ENCODE measurements around the gene GNAI1.

The GNAI1 gene

GRCh38 chr7:80093349-80093748 is 41.3 kb upstream of the GNAI1 start:
- Histone ChIP-seq H3K9me3 (ENCODE audit: severe bottlenecking) (no peaks in the 10 kb centered on the region), H3K36me3 (no peaks in the 10 kb centered on the region), H3K27ac (no peak overlapping the region), H3K27me3 (ENCODE audit: insufficient read depth, low read depth, severe bottlenecking) (no peaks in the 10 kb centered on the region), H3K4me3 (ENCODE audit: low read depth, low read length) (no peak overlapping the region)
- TF ChIP-seq CTCF (IDR thresholded peaks at IDR 0.05; ENCODE audit: low read depth, low read length): no peak
- DNase-seq: no peak

- no peak overlapping the region for H3K4me3 ChIP-seq (ENCODE audit: low read depth, low read length)
- no peaks in the 10 kb centered on the region for H3K27me3 ChIP-seq (ENCODE audit: insufficient read depth, low read depth, severe bottlenecking)
- H3K27ac ChIP-seq: no peak overlapping the region
- H3K36me3 ChIP-seq: no peaks in the 10 kb centered on the region
- H3K9me3 ChIP-seq (ENCODE audit: severe bottlenecking): no peaks in the 10 kb centered on the region
- no peak for DNase-seq
- no peak for TF ChIP-seq CTCF (IDR thresholded peaks at IDR 0.05; ENCODE audit: low read depth, low read length)
These were observed 39.1 kb upstream of the GNAI1 start for GRCh38 chr7:80095545-80095944.

- no peaks in the 10 kb centered on the region for H3K36me3 ChIP-seq
- DNase-seq: no peak
- no peak overlapping the region for H3K4me3 ChIP-seq (ENCODE audit: low read depth, low read length)
- no peak overlapping the region for H3K27ac ChIP-seq
- no peaks in the 10 kb centered on the region for H3K9me3 ChIP-seq (ENCODE audit: severe bottlenecking)
- no peaks in the 10 kb centered on the region for H3K27me3 ChIP-seq (ENCODE audit: insufficient read depth, low read depth, severe bottlenecking)
- TF ChIP-seq CTCF (IDR thresholded peaks at IDR 0.05; ENCODE audit: low read depth, low read length): no peak
These were observed 36.9 kb upstream of the GNAI1 start for GRCh38 chr7:80097756-80098155.

- H3K4me3 ChIP-seq (ENCODE audit: low read depth, low read length): no peak overlapping the region
- H3K27ac ChIP-seq: no peak overlapping the region
- H3K9me3 ChIP-seq (ENCODE audit: severe bottlenecking): no peaks in the 10 kb centered on the region
- no peaks in the 10 kb centered on the region for H3K36me3 ChIP-seq
- TF ChIP-seq CTCF (IDR thresholded peaks at IDR 0.05; ENCODE audit: low read depth, low read length): no peak
- DNase-seq: no peak
- H3K27me3 ChIP-seq (ENCODE audit: insufficient read depth, low read depth, severe bottlenecking): no peaks in the 10 kb centered on the region
These were observed 35.8 kb upstream of the GNAI1 start for GRCh38 chr7:80098795-80099194.

- Histone ChIP-seq H3K36me3 (no peaks in the 10 kb centered on the region), H3K27ac (no peak overlapping the region), H3K9me3 (ENCODE audit: severe bottlenecking) (no peaks in the 10 kb centered on the region), H3K27me3 (ENCODE audit: insufficient read depth, low read depth, severe bottlenecking) (no peaks in the 10 kb centered on the region), H3K4me3 (ENCODE audit: low read depth, low read length) (no peak overlapping the region)
- DNase-seq: no peak
- TF ChIP-seq CTCF (IDR thresholded peaks at IDR 0.05; ENCODE audit: low read depth, low read length): no peak
These were observed 34.4 kb upstream of the GNAI1 start for GRCh38 chr7:80100254-80100653.

GRCh38 chr7:80105701-80106408 is 28.8 kb upstream of the GNAI1 start:
- H3K4me3 ChIP-seq (ENCODE audit: low read depth, low read length): no peak overlapping the region
- no peaks in the 10 kb centered on the region for H3K27me3 ChIP-seq (ENCODE audit: insufficient read depth, low read depth, severe bottlenecking)
- no peak for DNase-seq
- H3K27ac ChIP-seq: no peak overlapping the region
- no peaks in the 10 kb centered on the region for H3K36me3 ChIP-seq
- no peak for TF ChIP-seq CTCF (IDR thresholded peaks at IDR 0.05; ENCODE audit: low read depth, low read length)
- H3K9me3 ChIP-seq (ENCODE audit: severe bottlenecking): no peaks in the 10 kb centered on the region

Data from WERI-Rb-1 (cell line).